Suprapubic skin (tissue), 4 donors: ENCODE results near the gene AGAP1. TPM values are rescaled to one million over a fixed set of nuclear protein-coding genes. Genes with fewer than 3 reads are reported as not detected.

Source experiments
- DNase-seq, 2 donors: peaks; one replicate each; pipeline ENCODE4 v3.0.0-alpha.2; 2019; ENCODE audit warnings: low spot score in 2 of 2
- H3K27ac ChIP-seq: fragments of 200-600 bp; sonication (generic); one replicate; pipeline ENCODE4 v1.5.1; 2019
- H3K27me3 ChIP-seq: fragments of 200-600 bp; sonication (generic); one replicate; pipeline ENCODE4 v1.5.1; 2019
- H3K36me3 ChIP-seq: fragments of 200-600 bp; sonication (generic); one replicate; pipeline ENCODE4 v1.5.1; 2019
- H3K4me1 ChIP-seq: fragments of 200-600 bp; sonication (generic); one replicate; pipeline ENCODE4 v1.5.1; 2019
- H3K4me3 ChIP-seq: fragments of 200-600 bp; sonication (generic); one replicate; pipeline ENCODE4 v1.5.1; 2019; ENCODE audit warnings: mild to moderate bottlenecking
- H3K9me3 ChIP-seq: fragments of 200-600 bp; sonication (generic); one replicate; pipeline ENCODE4 v1.5.1; 2019
- CTCF ChIP-seq, 2 donors: fragments of 200-600 bp in 1 of 2; fragments of 450-650 bp in 1 of 2; sonication (generic) in 1 of 2; IDR thresholded peaks; one replicate each; pipeline ENCODE4 v1.5.1; 2016 to 2019; ENCODE audit warnings: antibody characterized with exemption in 2 of 2, mild to moderate bottlenecking in 1 of 2, moderate library complexity in 1 of 2
- EP300 ChIP-seq: sonication (generic); formaldehyde crosslinking; IDR thresholded peaks from one replicate; pipeline ENCODE4 v1.6.1; 2017; ENCODE audit warnings: antibody characterized with exemption
- POLR2A ChIP-seq, 2 donors: fragments of 450-650 bp; IDR thresholded peaks; one replicate each; pipeline ENCODE4 v1.6.1; 2017; ENCODE audit warnings: antibody characterized with exemption in 2 of 2, mild to moderate bottlenecking in 2 of 2, moderate library complexity in 2 of 2
- POLR2AphosphoS5 ChIP-seq, 3 donors: sonication (generic); formaldehyde crosslinking; IDR thresholded peaks; one replicate each; pipeline ENCODE4 v1.6.1; 2017; ENCODE audit warnings: antibody characterized with exemption in 3 of 3
- WGBS: methylation state at CpG from one replicate; pipeline ENCODE4 v1.1.5; 2018; 5-methylcytosine and 5-hydroxymethylcytosine counted together
- total RNA-seq, 4 donors: library from RNA; depleted of rRNA; stranded (reverse); fragments of >200 nt; gene quantifications; one replicate each; pipeline ENCODE4 v1.1.0, GENCODE V29; 2016

The AGAP1 gene
- total RNA-seq, 4 donors from 2014 or later = 14.1 to 30.7 (median 19.4) TPM

GRCh38 chr2:236038096-236038495 lies 544.3 kb downstream of the AGAP1 start:
- peaks cover 3% of the 10 kb centered on the region for H3K4me1 ChIP-seq
- TF ChIP-seq POLR2A (IDR thresholded peaks at IDR 0.05) (no peak), EP300 (no peak), CTCF (IDR thresholded peaks at IDR 0.05) (no peak), POLR2AphosphoS5 (IDR thresholded peaks at IDR 0.05) (no peak)
- no peak for DNase-seq
- H3K4me3 ChIP-seq = no peak overlapping the region
- no peaks in the 10 kb centered on the region for H3K27me3 ChIP-seq
- H3K27ac ChIP-seq = no peak overlapping the region
- no peaks in the 10 kb centered on the region for H3K9me3 ChIP-seq
- peaks cover 25% of the 10 kb centered on the region for H3K36me3 ChIP-seq
- WGBS = 87% methylated on average over 6 of the region's 7 CpGs

GRCh38 chr2:236040600-236041328 lies 546.9 kb downstream of the AGAP1 start:
- Histone ChIP-seq H3K4me1 (peaks cover 3% of the 10 kb centered on the region), H3K4me3 (no peak overlapping the region), H3K36me3 (peaks cover 34% of the 10 kb centered on the region), H3K27me3 (no peaks in the 10 kb centered on the region), H3K27ac (no peak overlapping the region), H3K9me3 (no peaks in the 10 kb centered on the region)
- no peak for DNase-seq
- TF ChIP-seq EP300 (no peak), POLR2AphosphoS5 (IDR thresholded peaks at IDR 0.05) (no peak), CTCF (IDR thresholded peaks at IDR 0.05) (no peak), POLR2A (IDR thresholded peaks at IDR 0.05) (no peak)
- WGBS = 48% methylated on average over 21 of the region's 21 CpGs

- Histone ChIP-seq H3K4me1 (peaks cover 3% of the 10 kb centered on the region), H3K27ac (no peak overlapping the region), H3K27me3 (no peaks in the 10 kb centered on the region), H3K36me3 (peaks cover 31% of the 10 kb centered on the region), H3K4me3 (no peak overlapping the region), H3K9me3 (no peaks in the 10 kb centered on the region)
- DNase-seq = no peak
- 86% methylated on average over 8 of the region's 8 CpGs for WGBS
- no peak for TF ChIP-seq CTCF (IDR thresholded peaks at IDR 0.05)
- no peak for TF ChIP-seq EP300
- no peak for TF ChIP-seq POLR2A (IDR thresholded peaks at IDR 0.05)
- no peak for TF ChIP-seq POLR2AphosphoS5 (IDR thresholded peaks at IDR 0.05)
These were observed 547.8 kb downstream of the AGAP1 start for GRCh38 chr2:236041616-236042015.

- Histone ChIP-seq H3K27me3 (no peaks in the 10 kb centered on the region), H3K4me1 (peaks cover 3% of the 10 kb centered on the region), H3K36me3 (peaks cover 29% of the 10 kb centered on the region), H3K9me3 (no peaks in the 10 kb centered on the region), H3K4me3 (no peak overlapping the region), H3K27ac (no peak overlapping the region)
- no peak for DNase-seq
- WGBS = 86% methylated on average over 6 of the region's 6 CpGs
- TF ChIP-seq EP300 (no peak), POLR2A (IDR thresholded peaks at IDR 0.05) (no peak), POLR2AphosphoS5 (IDR thresholded peaks at IDR 0.05) (no peak), CTCF (IDR thresholded peaks at IDR 0.05) (no peak)
These were observed 548.2 kb downstream of the AGAP1 start for GRCh38 chr2:236042087-236042486.

- WGBS = 94% methylated on average over 5 of the region's 6 CpGs
- peaks cover 3% of the 10 kb centered on the region for H3K4me1 ChIP-seq
- TF ChIP-seq POLR2AphosphoS5 (IDR thresholded peaks at IDR 0.05) (no peak), CTCF (IDR thresholded peaks at IDR 0.05) (no peak), POLR2A (IDR thresholded peaks at IDR 0.05) (no peak)
- no peak for DNase-seq
- H3K27me3 ChIP-seq = no peaks in the 10 kb centered on the region
- peaks cover 39% of the 10 kb centered on the region for H3K36me3 ChIP-seq
- H3K27ac ChIP-seq = no peak overlapping the region
- no peaks in the 10 kb centered on the region for H3K9me3 ChIP-seq
- no peak overlapping the region for H3K4me3 ChIP-seq
These were observed 550.3 kb downstream of the AGAP1 start for GRCh38 chr2:236044191-236044590.
